Measurements from ENCODE around the gene TUBA4A.
"Not testable (repeated sequence)": the region's sequence is repeated elsewhere in the genome, so short reads cannot be mapped to it uniquely, and the experiment has no call there.

TUBA4A gene

DNA sequence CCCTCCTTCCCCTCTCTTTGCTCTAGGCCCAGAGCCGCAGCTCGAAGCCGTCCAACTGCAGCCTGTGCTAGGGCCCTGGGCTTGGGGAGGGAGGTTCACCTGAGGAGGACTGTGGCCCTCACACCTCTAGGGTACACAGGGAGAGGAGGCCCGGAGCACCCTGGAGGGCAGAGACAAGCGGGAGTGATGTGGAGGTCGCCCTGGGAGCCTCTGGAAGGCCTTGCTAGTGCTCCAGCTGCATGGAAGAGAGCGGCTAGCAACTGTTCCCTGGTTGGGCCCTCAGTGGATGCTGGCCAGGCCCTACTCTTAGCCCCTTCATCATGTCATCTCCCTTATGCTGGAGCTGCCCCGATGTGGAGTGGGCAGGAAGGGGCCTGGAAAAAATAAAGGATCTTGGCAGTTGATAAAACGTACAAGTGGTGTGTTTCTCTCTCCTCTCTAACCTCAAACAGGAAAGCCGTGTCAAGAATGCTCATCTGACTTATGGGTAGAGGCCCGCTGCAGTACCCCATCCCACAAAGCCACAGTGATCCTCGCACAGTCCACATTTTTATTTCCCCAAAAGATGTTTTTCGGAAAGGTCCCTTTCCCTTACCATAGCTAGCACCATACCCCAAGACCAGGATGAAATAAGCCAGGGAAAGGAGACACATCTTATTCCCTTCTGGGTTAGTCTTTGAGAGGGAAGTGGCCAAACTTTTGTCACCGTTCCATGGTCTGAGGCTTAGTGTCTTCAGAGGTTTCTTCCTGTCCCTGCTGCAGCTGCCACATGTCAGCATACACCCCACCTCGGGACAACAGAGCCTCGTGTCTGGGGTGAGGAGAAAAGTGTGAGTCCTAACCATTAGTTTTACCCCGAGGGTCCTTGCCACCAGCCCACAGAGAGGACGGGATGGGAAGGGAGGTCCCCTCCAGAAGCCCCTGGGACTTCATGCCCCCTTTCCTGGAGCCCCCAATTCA lies 44.2 kb downstream of the TUBA4A start:
- no peak for DNase-seq

- peak; percentile 20 for DNase-seq
Measured at GRCh38 chr2:219207884-219208740, 45.6 kb downstream of the TUBA4A start.

GRCh38 chr2:219207134-219207883 lies 46.4 kb downstream of the TUBA4A start:
- no peak for DNase-seq

DNA sequence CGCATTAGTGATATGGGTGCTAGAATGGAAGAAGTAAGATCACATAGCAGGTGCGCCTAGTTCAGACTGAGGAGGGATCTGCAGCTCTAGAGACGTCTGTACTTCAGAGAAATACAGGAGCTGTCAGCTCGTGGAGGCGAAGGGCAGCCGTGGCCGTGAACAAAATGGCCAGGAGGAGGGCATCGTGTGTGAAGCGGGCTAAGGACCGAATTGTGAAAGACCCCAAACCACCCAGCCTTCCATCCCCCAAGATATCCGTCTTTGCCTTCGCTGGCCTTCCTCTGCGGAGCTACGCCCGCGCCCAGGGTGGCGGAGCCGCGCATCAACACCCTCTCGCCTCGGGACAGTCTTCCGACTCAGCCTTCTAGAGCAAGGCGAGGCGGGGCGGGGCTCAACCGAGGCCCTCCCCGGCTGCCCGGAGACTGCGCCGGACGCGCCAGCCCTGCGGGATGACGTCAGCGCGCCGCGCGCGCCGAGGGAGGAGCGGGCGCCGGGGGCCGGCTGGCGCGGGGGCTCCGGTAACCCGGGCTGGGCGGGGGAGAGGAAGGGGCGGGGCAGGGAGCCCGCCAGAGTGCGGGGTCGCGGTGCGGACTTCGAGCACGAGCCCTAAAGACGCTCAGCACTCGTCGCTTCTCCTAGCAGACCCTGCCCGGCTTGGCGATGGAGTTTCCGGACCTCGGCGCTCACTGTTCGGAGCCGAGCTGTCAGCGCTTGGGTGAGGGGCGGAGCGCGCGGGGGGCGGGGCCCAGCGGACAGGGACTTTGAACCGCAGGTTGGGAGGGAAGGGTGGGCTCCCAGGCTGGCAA lies 47.2 kb downstream of the TUBA4A start, which contains the start of gene ZFAND2B:
Gene ZFAND2B (plus strand): TSS at position 455 of the 806 bp plus-strand sequence. CDS start 206 bp downstream, at position 661.
- DNase-seq, result peak; percentile 90

DNA sequence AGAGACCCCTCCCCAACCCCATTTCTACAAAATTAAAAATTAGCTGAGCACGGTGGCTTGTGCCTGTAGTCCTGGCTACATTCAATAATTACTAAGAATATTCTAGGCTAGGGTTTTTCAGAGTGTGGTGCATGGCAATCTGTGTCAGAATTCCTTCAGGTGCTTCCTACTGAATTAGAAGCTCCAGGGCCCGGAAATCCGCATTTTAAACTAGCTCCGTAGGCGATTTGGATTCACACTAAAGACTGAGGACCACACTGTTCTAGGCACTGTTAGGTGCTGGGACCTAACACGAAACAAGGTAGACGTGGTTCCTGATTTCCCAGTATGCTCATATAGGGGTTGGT lies 47.8 kb downstream of the TUBA4A start:
- no peak for DNase-seq

- no peak for DNase-seq
Measured at GRCh38 chr2:219205165-219205538, 48.6 kb downstream of the TUBA4A start.

GRCh38 chr2:219204425-219205164 lies 49.1 kb downstream of the TUBA4A start:
- no peak for DNase-seq

DNA sequence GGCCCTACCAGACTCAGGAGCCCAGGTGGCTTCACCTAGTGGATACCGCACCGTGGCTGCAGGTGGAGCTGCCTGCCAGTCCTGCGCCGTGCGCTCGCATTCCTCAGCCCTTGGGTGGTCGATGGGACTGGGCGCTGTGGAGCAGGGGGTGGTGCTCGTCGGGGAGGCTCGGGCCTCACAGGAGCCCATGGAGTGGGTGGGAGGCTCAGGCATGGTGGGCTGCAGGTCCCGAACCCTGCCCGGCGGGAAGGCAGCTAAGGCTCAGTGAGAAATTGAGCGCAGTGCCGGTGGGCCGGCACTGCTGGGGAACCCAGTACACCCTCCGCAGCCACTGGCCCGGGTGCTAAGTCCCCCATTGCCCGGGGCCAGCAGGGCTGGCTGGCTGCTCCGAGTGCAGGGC lies 52.4 kb downstream of the TUBA4A start:
- DNase-seq, result not testable (repeated sequence)

DNA sequence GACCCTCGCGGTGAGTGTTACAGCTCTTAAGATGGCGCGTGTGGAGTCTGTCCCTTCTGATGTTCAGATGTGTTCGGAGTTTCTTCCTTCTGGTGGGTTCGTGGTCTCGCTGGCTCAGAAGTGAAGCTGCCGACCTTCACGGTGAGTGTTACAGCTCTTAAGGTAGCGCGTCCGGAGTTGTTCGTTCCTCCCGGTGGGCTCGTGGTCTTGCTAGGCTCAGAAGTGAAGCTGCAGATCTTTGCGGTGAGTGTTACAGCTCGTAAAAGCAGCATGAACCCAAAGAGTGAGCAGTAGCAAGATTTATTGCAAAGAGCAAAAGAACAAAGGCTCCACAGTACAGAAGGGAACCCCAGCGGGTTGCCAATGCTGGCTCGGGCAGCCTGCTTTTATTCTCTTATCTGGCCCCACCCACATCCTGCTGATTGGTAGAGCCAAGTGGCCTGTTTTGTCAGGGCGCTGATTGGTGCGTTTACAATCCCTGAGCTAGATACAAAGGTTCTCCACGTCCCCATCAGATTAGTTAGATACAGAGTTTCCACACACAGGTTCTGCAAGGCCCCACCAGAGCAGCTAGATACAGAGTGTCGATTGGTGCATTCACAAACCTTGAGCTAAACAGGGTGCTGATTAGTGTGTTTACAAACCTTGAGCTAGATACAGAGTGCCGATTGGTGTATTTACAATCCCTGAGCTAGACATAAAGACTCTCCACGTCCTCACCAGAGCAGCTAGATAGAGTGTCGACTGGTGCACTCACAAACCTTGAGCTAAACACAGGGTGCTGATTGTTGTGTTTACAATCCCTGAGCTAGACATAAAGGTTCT lies 53.0 kb downstream of the TUBA4A start:
- not testable (repeated sequence) for DNase-seq
